Endothelial cell of umbilical vein (primary cell): ENCODE results near the gene SLC5A6. TPM values are rescaled to one million over a fixed set of nuclear protein-coding genes. Genes with fewer than 3 reads are reported as not detected.

ENCODE experiments used
- BruUV-seq: library from RNA; stranded (reverse); fragments of 400-500 nt; replicated peaks from 2 replicates; lab custom pipeline; 2021; lab: Mats Ljungman, UMichigan
- CTCF ChIA-PET: fragments of 300-600, 350-600 bp; sonication (Branson Sonifier 250); formaldehyde crosslinking; loops from one replicate; lab custom pipeline; 2021; ENCODE audit warnings: antibody characterized with exemption, inconsistent platforms; lab: Charles Lee
- POLR2A ChIA-PET: fragments of 300-600, 350-600 bp; sonication (Branson Sonifier 250); formaldehyde crosslinking; loops from one replicate; lab custom pipeline; 2021; ENCODE audit warnings: antibody characterized with exemption, inconsistent platforms; lab: Charles Lee
- DNase-seq: peaks from one replicate; pipeline ENCODE4 v3.0.0-alpha.2; 2011; ENCODE audit warnings: low read depth, low spot score
- FAIRE-seq: peaks from 2 replicates; lab custom pipeline; 2011; peaks lifted over from hg19 to GRCh38; lab: Jason Lieb, UNC
- H2AFZ ChIP-seq: 2 replicates; pipeline ENCODE4 v1.6.0; 2012; ENCODE audit warnings: low read depth, low read length, control low read depth, inconsistent platforms
- H3K27ac ChIP-seq: 2 replicates; pipeline ENCODE4 v1.5.1; 2011; ENCODE audit warnings: low read depth, mild to moderate bottlenecking, control low read depth, low read length, moderate library complexity; ENCODE audit not compliant: insufficient read depth
- H3K27me3 ChIP-seq, 2 experiments: 2 replicates each; pipeline versions ENCODE4 v1.6.0 to v1.6.1; 2011; ENCODE audit warnings: low read length in 2 of 2, mixed read lengths in 1 of 2; ENCODE audit not compliant: control insufficient read depth in 2 of 2, insufficient read depth in 2 of 2
- H3K36me3 ChIP-seq, 2 experiments: 2 replicates in 1 of 2; 3 replicates in 1 of 2; pipeline ENCODE4 v1.5.1; 2011; ENCODE audit warnings: low read length in 2 of 2, mild to moderate bottlenecking in 1 of 2, moderate library complexity in 1 of 2; ENCODE audit not compliant: control insufficient read depth in 2 of 2, insufficient read depth in 2 of 2; ENCODE audit errors: extremely low read depth in 1 of 2
- H3K4me1 ChIP-seq: 3 replicates; pipeline ENCODE4 v1.5.1; 2011; ENCODE audit warnings: mild to moderate bottlenecking, low read length; ENCODE audit not compliant: control insufficient read depth, insufficient read depth; ENCODE audit errors: extremely low read depth
- H3K4me2 ChIP-seq: 2 replicates; pipeline ENCODE4 v1.6.1; 2011; ENCODE audit warnings: low read length, control low read depth, mixed read lengths; ENCODE audit not compliant: insufficient read depth
- H3K4me3 ChIP-seq, 3 experiments: fragments of 200-600 bp in 1 of 3; sonication (generic), shearing (Covaris generic) in 1 of 3; replicated peaks in 1 of 3; 2 replicates each; pipeline ENCODE4 v1.5.1; 2011 to 2016; ENCODE audit warnings: control low read depth in 3 of 3, low read length in 3 of 3, mild to moderate bottlenecking in 2 of 3, inconsistent platforms in 1 of 3, low read depth in 1 of 3, moderate library complexity in 1 of 3; ENCODE audit not compliant: insufficient read depth in 1 of 3
- H3K79me2 ChIP-seq: 2 replicates; pipeline ENCODE4 v1.6.0; 2012; ENCODE audit warnings: low read length, inconsistent platforms; ENCODE audit not compliant: control insufficient read depth, insufficient read depth
- H3K9ac ChIP-seq: replicated peaks from 2 replicates; pipeline ENCODE3; 2011; ENCODE audit warnings: low read length, control low read depth; ENCODE audit not compliant: insufficient read depth; ENCODE audit errors: extremely low read depth
- H3K9me1 ChIP-seq: replicated peaks from 3 replicates; pipeline ENCODE4 v1.6.0; 2011; ENCODE audit warnings: mild to moderate bottlenecking, low read length; ENCODE audit not compliant: control insufficient read depth, insufficient read depth; ENCODE audit errors: extremely low read depth
- H3K9me3 ChIP-seq: replicated peaks from 2 replicates; pipeline ENCODE4 v1.5.1; 2012; ENCODE audit warnings: low read length, inconsistent platforms; ENCODE audit not compliant: control insufficient read depth, insufficient read depth
- H4K20me1 ChIP-seq: replicated peaks from 2 replicates; pipeline ENCODE3; 2011; ENCODE audit warnings: mild to moderate bottlenecking, low read length; ENCODE audit not compliant: control insufficient read depth, insufficient read depth; ENCODE audit errors: extremely low read depth
- EZH2 ChIP-seq: IDR thresholded peaks from 2 replicates; pipeline ENCODE4 v1.6.1; 2012; ENCODE audit warnings: borderline replicate concordance, low read depth, mild to moderate bottlenecking, moderate library complexity, low read length, inconsistent platforms; ENCODE audit not compliant: severe bottlenecking
- FOS ChIP-seq: IDR thresholded peaks from 2 replicates; pipeline ENCODE4 v1.6.1; 2011; ENCODE audit warnings: mild to moderate bottlenecking, low read length, moderate library complexity, borderline replicate concordance; ENCODE audit not compliant: insufficient read depth
- GATA2 ChIP-seq: IDR thresholded peaks from 2 replicates; pipeline ENCODE4 v1.7.0; 2011; ENCODE audit warnings: low read depth, mild to moderate bottlenecking, moderate library complexity, mixed read lengths, low read length; ENCODE audit not compliant: insufficient read length, insufficient read depth
- JUN ChIP-seq: IDR thresholded peaks from 2 replicates; pipeline ENCODE4 v1.6.1; 2011; ENCODE audit warnings: borderline replicate concordance, low read depth; ENCODE audit not compliant: insufficient read length, insufficient read depth
- MAX ChIP-seq: IDR thresholded peaks from 2 replicates; pipeline ENCODE4 v1.6.1; 2011; ENCODE audit not compliant: insufficient read depth, insufficient read length
- MYC ChIP-seq: IDR thresholded peaks from one replicate; pipeline ENCODE4 v1.6.1; 2011; ENCODE audit warnings: mild to moderate bottlenecking, low read depth, low read length
- POLR2A ChIP-seq: IDR thresholded peaks from 2 replicates; pipeline ENCODE4 v1.6.1; 2012; ENCODE audit warnings: low read depth, mild to moderate bottlenecking, control low read depth, low read length
- POLR2AphosphoS5 ChIP-seq: IDR thresholded peaks from 2 replicates; pipeline ENCODE4 v1.6.1; 2012; ENCODE audit warnings: low read depth, mild to moderate bottlenecking, control low read depth, low read length, moderate library complexity; ENCODE audit not compliant: insufficient read depth
- dilution Hi-C: fragments of 300-500 bp; cut with MboI; formaldehyde crosslinking; loops from one replicate; pipeline ENCODE4 v1.15.0; 2019; ENCODE audit warnings: low sequenced_read_pairs; ENCODE audit not compliant: extremely low pct_ligation_motif_present
- intact Hi-C: fragments of 100-400 bp; cut with micrococcal nuclease; formaldehyde crosslinking; loops from one replicate; pipeline ENCODE4 v1.10.0; 2022
- polyA plus RNA-seq, 4 experiments: library from polyadenylated mRNA; depleted of rRNA in 3 of 4; stranded (reverse) in 3 of 4; unstranded in 1 of 4; fragments of >200 nt; gene quantifications; 2 replicates each; pipeline versions ENCODE4 v1.2.1 to v1.2.3, GENCODE V29; 2011 to 2012; ENCODE audit warnings: missing spikeins in 1 of 4
- total RNA-seq: library from RNA; stranded (reverse); gene quantifications from 2 replicates; pipeline ENCODE4 v1.2.3, GENCODE V29; 2021
- TF ChIP-seq, protein P1 (sequence below), 2 donors: IDR thresholded peaks; 1 replicate in 1 of 2; 2 replicates in 1 of 2; pipeline ENCODE4 v1.5.1; 2011; ENCODE audit warnings: low read length in 2 of 2, mild to moderate bottlenecking in 2 of 2, moderate library complexity in 2 of 2, control low read depth in 1 of 2, inconsistent platforms in 1 of 2, low read depth in 1 of 2; ENCODE audit not compliant: insufficient read depth in 1 of 2; ENCODE audit errors: extremely low read depth in 1 of 2

The SLC5A6 gene
- total and polyA plus RNA-seq, 2 donors (not counting 3 experiments of a cell fraction or from before 2014, with no cell fraction given): 52.0 to 92.5 TPM

DNA sequence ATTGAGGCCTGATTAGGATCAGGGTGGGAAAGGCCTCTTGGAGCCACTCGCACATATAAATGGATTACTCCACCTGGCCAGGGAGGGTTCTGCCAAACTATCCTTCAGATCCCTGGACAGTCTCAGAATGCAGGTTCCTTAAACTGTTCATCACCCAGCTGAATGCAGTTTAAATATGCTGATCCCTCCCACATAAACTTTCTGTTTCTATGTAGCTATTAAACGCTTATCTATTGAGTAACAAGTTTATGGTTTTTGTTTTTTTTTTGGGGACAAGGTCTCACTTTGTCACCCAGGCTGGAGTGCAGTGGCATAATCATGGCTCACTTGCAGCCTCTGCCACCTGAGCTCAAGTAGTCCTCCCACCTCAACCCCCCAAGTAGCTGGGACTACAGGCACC, 7.0 kb upstream of the SLC5A6 start:
- H3K9me3 ChIP-seq: no peaks in the 10 kb centered on the region
- H2AFZ ChIP-seq: no peak overlapping the region
- H4K20me1 ChIP-seq: no peaks in the 10 kb centered on the region
- intact Hi-C loops (no loop called here), dilution Hi-C loops (no loop called here)
- peaks cover 12 to 17% of the 10 kb centered on the region in 2 experiments for H3K36me3 ChIP-seq
- H3K79me2 ChIP-seq: peaks cover 25% of the 10 kb centered on the region
- ChIA-PET POLR2A (no interaction called here), CTCF (interaction anchor here (1.4 kb wide), 1 partner anchor 28 kb away, joined by 3 read pairs; no protein-coding TSS in a partner anchor)
- no peak overlapping the region for H3K4me2 ChIP-seq
- TF ChIP-seq MAX (no peak), POLR2AphosphoS5 (no peak), MYC (no peak), GATA2 (no peak), POLR2A (no peak), FOS (no peak), EZH2 (no peak), JUN (no peak)
- TF ChIP-seq, protein P1, sequence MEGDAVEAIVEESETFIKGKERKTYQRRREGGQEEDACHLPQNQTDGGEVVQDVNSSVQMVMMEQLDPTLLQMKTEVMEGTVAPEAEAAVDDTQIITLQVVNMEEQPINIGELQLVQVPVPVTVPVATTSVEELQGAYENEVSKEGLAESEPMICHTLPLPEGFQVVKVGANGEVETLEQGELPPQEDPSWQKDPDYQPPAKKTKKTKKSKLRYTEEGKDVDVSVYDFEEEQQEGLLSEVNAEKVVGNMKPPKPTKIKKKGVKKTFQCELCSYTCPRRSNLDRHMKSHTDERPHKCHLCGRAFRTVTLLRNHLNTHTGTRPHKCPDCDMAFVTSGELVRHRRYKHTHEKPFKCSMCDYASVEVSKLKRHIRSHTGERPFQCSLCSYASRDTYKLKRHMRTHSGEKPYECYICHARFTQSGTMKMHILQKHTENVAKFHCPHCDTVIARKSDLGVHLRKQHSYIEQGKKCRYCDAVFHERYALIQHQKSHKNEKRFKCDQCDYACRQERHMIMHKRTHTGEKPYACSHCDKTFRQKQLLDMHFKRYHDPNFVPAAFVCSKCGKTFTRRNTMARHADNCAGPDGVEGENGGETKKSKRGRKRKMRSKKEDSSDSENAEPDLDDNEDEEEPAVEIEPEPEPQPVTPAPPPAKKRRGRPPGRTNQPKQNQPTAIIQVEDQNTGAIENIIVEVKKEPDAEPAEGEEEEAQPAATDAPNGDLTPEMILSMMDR (IDR thresholded peaks at IDR 0.05; ENCODE audit: extremely low read depth in 1 of 2, insufficient read depth in 1 of 2, low read depth in 1 of 2, low read length in 2 of 2): no peak
- H3K9ac ChIP-seq: no peak overlapping the region
- BruUV-seq: no TSS peak
- DNase-seq (no peak), FAIRE-seq (no peak)
- H3K27me3 ChIP-seq: no peaks in the 10 kb centered on the region
- H3K4me3 ChIP-seq: no peak overlapping the region
- no peak overlapping the region for H3K27ac ChIP-seq
- no peaks in the 10 kb centered on the region for H3K9me1 ChIP-seq
- H3K4me1 ChIP-seq: peaks cover 16% of the 10 kb centered on the region
